ENCODE data around the gene NTSR2. TPM values are rescaled to one million over a fixed set of nuclear protein-coding genes. Genes with fewer than 3 reads are reported as not detected.

Gene NTSR2
- total and polyA plus RNA-seq, 10 of the 15 experiments (the other 5 are each of a cell fraction or from before 2014, with no cell fraction given), result not detected

DNA sequence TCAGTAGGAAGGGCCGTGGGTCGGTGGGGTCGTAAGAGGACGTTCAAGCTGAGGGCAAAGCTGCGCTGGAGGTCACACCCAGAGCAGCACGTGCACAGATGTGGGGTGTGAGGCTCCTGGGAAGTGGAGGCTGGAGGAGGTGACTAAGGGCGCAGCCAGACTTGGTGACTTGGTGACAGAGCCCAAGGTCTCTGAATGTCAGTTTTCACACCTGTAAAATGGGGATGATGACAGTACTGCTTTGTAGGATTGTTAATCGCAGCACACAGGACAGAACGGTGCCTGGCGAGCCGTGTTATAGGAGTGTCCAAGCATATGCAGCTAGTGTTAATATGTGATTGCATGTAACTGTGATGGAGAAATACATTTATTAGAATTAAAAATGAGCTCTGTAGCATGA lies 40.8 kb downstream of the NTSR2 start (continued):
- TF ChIP-seq, protein P1, sequence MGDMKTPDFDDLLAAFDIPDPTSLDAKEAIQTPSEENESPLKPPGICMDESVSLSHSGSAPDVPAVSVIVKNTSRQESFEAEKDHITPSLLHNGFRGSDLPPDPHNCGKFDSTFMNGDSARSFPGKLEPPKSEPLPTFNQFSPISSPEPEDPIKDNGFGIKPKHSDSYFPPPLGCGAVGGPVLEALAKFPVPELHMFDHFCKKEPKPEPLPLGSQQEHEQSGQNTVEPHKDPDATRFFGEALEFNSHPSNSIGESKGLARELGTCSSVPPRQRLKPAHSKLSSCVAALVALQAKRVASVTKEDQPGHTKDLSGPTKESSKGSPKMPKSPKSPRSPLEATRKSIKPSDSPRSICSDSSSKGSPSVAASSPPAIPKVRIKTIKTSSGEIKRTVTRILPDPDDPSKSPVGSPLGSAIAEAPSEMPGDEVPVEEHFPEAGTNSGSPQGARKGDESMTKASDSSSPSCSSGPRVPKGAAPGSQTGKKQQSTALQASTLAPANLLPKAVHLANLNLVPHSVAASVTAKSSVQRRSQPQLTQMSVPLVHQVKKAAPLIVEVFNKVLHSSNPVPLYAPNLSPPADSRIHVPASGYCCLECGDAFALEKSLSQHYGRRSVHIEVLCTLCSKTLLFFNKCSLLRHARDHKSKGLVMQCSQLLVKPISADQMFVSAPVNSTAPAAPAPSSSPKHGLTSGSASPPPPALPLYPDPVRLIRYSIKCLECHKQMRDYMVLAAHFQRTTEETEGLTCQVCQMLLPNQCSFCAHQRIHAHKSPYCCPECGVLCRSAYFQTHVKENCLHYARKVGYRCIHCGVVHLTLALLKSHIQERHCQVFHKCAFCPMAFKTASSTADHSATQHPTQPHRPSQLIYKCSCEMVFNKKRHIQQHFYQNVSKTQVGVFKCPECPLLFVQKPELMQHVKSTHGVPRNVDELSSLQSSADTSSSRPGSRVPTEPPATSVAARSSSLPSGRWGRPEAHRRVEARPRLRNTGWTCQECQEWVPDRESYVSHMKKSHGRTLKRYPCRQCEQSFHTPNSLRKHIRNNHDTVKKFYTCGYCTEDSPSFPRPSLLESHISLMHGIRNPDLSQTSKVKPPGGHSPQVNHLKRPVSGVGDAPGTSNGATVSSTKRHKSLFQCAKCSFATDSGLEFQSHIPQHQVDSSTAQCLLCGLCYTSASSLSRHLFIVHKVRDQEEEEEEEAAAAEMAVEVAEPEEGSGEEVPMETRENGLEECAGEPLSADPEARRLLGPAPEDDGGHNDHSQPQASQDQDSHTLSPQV (IDR thresholded peaks at IDR 0.05), result no peak

- FAIRE-seq (no peak), DNase-seq (ENCODE audit: low read depth, low spot score) (no peak), ATAC-seq (no peak)
- no peaks in the 10 kb centered on the region; a peak in 1 of 4 replicates for H3K27me3 ChIP-seq (replicated peaks in 1 of 2; ENCODE audit: control insufficient read depth in 2 of 2, insufficient read depth in 2 of 2, low read length in 1 of 2)
- H3K4me1 ChIP-seq (ENCODE audit: control insufficient read depth, insufficient read depth, low read length), result no peaks in the 10 kb centered on the region
- ChIA-PET POLR2A (no interaction called here), CTCF (no interaction called here), SMC1A (ENCODE audit: uncharacterized antibody, unreplicated experiment) (no interaction called here), RAD21 (ENCODE audit: unreplicated experiment) (no interaction called here)
- H3K36me3 ChIP-seq (ENCODE audit: control insufficient read depth in 2 of 2, insufficient read depth in 2 of 2, low read length in 1 of 2), result no peaks in the 10 kb centered on the region
- H4K20me1 ChIP-seq (ENCODE audit: control insufficient read depth, insufficient read depth), result no peaks in the 10 kb centered on the region
- H3K9me3 ChIP-seq (replicated peaks; ENCODE audit: control insufficient read depth, insufficient read depth, low read length), result no peaks in the 10 kb centered on the region; the same call in 2 of the 3 replicates
- no peak overlapping the region for H3K27ac ChIP-seq (ENCODE audit: control insufficient read depth, insufficient read depth)
- no peaks in the 10 kb centered on the region for H3K79me2 ChIP-seq (ENCODE audit: control insufficient read depth, insufficient read depth, low read length)
- no peak overlapping the region for H3K4me2 ChIP-seq (ENCODE audit: control insufficient read depth, insufficient read depth)
- BruUV-seq (replicated peaks), result no TSS peak
- intact Hi-C loops (cut with micrococcal nuclease; ENCODE audit: unreplicated experiment) (no loop called here), in situ Hi-C loops (cut with MboI) (no loop called here)
- no peak overlapping the region for H3K9ac ChIP-seq (ENCODE audit: control insufficient read depth, insufficient read depth, low read length)
- no peak overlapping the region for H2AFZ ChIP-seq (ENCODE audit: control insufficient read depth, low read depth, low read length)
- no peak overlapping the region for H3K4me3 ChIP-seq
- 45% methylated on average over 8 of the region's 9 CpGs for WGBS (ENCODE audit: insufficient coverage, insufficient replicate concordance, low lambda C conversion rate, missing lambda C conversion rate)
- TF ChIP-seq IRF4 (IDR thresholded peaks at IDR 0.05; ENCODE audit: low read depth, low read length) (no peak), POU2F2 (IDR thresholded peaks at IDR 0.05; ENCODE audit: borderline replicate concordance, low read depth, low read length) (no peak), CHD1 (IDR thresholded peaks at IDR 0.05; ENCODE audit: low read depth, low read length) (no peak), ZNF207 (IDR thresholded peaks at IDR 0.05; ENCODE audit: borderline replicate concordance) (no peak), ELK1 (IDR thresholded peaks at IDR 0.05; ENCODE audit: low read depth, low read length) (no peak), NFYA (IDR thresholded peaks at IDR 0.05; ENCODE audit: borderline replicate concordance, low read depth, low read length) (no peak)
- TF ChIP-seq, protein P2, sequence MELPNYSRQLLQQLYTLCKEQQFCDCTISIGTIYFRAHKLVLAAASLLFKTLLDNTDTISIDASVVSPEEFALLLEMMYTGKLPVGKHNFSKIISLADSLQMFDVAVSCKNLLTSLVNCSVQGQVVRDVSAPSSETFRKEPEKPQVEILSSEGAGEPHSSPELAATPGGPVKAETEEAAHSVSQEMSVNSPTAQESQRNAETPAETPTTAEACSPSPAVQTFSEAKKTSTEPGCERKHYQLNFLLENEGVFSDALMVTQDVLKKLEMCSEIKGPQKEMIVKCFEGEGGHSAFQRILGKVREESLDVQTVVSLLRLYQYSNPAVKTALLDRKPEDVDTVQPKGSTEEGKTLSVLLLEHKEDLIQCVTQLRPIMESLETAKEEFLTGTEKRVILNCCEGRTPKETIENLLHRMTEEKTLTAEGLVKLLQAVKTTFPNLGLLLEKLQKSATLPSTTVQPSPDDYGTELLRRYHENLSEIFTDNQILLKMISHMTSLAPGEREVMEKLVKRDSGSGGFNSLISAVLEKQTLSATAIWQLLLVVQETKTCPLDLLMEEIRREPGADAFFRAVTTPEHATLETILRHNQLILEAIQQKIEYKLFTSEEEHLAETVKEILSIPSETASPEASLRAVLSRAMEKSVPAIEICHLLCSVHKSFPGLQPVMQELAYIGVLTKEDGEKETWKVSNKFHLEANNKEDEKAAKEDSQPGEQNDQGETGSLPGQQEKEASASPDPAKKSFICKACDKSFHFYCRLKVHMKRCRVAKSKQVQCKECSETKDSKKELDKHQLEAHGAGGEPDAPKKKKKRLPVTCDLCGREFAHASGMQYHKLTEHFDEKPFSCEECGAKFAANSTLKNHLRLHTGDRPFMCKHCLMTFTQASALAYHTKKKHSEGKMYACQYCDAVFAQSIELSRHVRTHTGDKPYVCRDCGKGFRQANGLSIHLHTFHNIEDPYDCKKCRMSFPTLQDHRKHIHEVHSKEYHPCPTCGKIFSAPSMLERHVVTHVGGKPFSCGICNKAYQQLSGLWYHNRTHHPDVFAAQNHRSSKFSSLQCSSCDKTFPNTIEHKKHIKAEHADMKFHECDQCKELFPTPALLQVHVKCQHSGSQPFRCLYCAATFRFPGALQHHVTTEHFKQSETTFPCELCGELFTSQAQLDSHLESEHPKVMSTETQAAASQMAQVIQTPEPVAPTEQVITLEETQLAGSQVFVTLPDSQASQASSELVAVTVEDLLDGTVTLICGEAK (IDR thresholded peaks at IDR 0.05; ENCODE audit: borderline replicate concordance), result no peak
- TF ChIP-seq, protein P3, sequence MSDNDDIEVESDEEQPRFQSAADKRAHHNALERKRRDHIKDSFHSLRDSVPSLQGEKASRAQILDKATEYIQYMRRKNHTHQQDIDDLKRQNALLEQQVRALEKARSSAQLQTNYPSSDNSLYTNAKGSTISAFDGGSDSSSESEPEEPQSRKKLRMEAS (IDR thresholded peaks at IDR 0.05; ENCODE audit: low read depth, low read length), result no peak
These were observed 41.3 kb downstream of the NTSR2 start for GRCh38 chr2:11628675-11629074.
